GM12892 (cell line): ENCODE measurements around the gene HAUS8.

ENCODE experiments used
- POLR2A ChIP-seq: IDR thresholded peaks from 2 replicates; pipeline ENCODE4 v1.6.1; 2011; ENCODE audit warnings: low read depth, low read length, control low read depth
- POLR2AphosphoS5 ChIP-seq: IDR thresholded peaks from 2 replicates; pipeline ENCODE4 v1.6.1; 2011; ENCODE audit warnings: low read depth, low read length, control low read depth
- TAF1 ChIP-seq: IDR thresholded peaks from 2 replicates; pipeline ENCODE4 v1.6.1; 2011; ENCODE audit warnings: low read depth, mild to moderate bottlenecking, control low read depth, low read length, borderline replicate concordance

GRCh38 chr19:17070912-17071311 is 4.3 kb downstream of the HAUS8 start:
- TF ChIP-seq POLR2A (no peak), POLR2AphosphoS5 (no peak), TAF1 (no peak)
